Measurements from ENCODE around the gene RNF151.

The RNF151 gene

GRCh38 chr16:1978476-1979120 is 11.9 kb downstream of the RNF151 start:
- DNase-seq = no peak

GRCh38 chr16:1979271-1980029 is 12.8 kb downstream of the RNF151 start:
- DNase-seq = no peak

DNA sequence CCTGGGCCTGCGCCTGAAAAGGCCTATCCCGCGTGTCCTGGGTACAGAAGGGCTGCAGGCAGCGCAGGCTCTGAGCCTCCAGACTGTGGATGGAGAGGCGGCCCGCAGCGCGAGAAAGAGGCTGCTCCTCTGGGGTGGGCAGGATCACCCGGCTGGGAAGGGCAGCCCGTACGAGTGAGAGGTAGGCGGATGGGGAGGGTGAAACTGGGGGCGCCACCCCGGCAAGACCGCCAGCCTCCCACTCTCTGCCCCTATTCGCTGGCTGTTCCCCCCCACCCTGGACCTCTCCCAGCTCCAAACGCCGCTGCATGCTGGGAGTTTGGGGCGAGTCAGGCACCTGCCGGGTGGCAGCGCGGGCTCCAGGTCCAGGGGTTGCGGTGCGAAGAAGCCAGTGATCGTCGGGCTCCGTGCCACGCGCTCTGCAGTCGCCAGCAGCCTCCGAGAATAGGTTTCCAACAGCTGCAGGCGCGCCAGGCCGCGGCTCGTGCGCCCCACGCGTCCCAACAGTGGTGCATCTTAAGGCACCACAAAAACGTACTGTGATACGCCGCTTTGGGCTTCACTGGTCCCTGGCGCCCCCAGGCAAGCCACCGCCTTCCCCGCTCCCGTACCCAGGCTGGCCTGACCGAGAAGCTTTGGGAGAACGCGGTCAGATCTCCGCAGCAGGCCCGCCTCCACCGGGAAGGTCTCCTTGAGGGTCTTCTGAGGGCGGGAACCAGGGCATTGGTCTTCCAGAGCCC is 13.5 kb downstream of the RNF151 start:
- DNase-seq = no peak

- no peak for DNase-seq
Observed at GRCh38 chr16:1980770-1981087, 14.1 kb downstream of the RNF151 start.

GRCh38 chr16:1981398-1981836 is 14.8 kb downstream of the RNF151 start, which contains the start of gene NOXO1:
TSS of gene NOXO1 (minus strand) at chr16:1981469. CDS start at chr16:1981179, 290 bp downstream.
- no peak for DNase-seq

DNA sequence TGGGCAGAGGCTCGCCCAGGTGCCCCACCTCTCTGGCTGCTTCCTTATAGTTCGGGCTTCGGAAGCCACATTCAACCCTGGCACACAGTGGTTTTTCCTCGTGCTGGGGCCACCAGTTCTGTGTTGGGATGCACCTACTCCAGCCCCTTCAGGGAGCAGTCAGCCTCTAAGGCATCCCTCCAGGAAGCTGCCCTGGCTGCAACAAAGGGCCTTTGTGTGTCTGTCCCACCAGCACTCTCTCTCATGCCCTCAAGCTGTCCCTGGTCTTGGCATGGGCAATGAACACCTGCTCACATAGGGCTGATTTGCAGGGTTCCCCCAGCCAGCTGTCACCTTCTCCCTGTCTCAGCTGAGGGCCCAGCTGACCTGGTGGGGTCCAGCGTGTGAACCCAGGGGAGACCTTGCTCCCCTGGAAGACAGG is 15.4 kb downstream of the RNF151 start:
- no peak for DNase-seq

GRCh38 chr16:1982991-1983543 is 16.4 kb downstream of the RNF151 start:
- no peak for DNase-seq

GRCh38 chr16:1983544-1984346 is 17.1 kb downstream of the RNF151 start, which contains the start of gene GFER:
TSS of gene GFER (plus strand) at chr16:1984193. CDS start at chr16:1984219, 26 bp downstream.
- DNase-seq = no peak

- DNase-seq = no peak
Observed at GRCh38 chr16:1984347-1985225, 17.9 kb downstream of the RNF151 start.

DNA sequence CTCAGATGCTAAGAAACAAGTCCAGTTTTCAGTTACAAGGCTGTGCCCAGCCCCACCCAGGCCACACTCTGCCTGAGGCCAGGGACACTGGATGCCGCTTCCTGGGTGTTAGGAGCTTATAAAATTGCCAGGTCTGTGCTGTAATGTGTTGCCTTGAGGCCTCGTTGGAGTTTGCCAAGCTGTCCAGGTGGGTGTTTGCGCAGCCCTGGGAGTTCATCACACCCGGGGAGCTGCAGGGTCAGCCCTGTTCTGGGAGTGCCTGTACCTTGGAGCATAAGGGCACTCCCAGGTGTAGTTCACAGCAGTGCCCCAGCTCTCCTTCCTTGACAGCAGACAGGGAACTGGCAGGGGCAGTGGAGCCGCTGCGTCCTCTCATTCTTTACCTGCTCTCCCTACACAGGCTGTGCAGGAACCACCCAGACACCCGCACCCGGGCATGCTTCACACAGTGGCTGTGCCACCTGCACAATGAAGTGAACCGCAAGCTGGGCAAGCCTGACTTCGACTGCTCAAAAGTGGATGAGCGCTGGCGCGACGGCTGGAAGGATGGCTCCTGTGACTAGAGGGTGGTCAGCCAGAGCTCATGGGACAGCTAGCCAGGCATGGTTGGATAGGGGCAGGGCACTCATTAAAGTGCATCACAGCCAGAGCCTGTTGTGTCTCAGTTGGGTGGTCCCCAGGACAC is 19.0 kb downstream of the RNF151 start:
- no peak for DNase-seq

DNA sequence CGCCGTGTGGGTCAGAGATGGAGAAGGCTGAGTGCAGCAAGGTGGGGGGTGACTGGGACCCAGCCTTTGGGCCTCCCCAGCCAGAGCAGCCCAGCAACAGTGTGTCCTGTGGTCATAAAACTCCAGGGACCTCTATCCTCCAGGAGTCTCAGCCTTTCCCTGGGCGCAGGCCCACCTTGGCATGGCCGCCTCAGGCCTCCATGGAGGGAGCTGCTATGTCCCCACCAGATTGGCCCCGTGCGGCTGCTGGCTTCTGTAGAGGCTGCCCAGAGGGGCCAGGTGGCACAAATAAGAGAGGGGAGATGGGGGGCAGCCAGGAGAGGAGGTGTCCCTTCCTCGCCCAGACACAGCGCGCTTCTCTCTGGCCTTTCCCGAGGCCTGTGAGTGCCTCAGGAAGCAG is 20.5 kb downstream of the RNF151 start:
- no peak for DNase-seq

DNA sequence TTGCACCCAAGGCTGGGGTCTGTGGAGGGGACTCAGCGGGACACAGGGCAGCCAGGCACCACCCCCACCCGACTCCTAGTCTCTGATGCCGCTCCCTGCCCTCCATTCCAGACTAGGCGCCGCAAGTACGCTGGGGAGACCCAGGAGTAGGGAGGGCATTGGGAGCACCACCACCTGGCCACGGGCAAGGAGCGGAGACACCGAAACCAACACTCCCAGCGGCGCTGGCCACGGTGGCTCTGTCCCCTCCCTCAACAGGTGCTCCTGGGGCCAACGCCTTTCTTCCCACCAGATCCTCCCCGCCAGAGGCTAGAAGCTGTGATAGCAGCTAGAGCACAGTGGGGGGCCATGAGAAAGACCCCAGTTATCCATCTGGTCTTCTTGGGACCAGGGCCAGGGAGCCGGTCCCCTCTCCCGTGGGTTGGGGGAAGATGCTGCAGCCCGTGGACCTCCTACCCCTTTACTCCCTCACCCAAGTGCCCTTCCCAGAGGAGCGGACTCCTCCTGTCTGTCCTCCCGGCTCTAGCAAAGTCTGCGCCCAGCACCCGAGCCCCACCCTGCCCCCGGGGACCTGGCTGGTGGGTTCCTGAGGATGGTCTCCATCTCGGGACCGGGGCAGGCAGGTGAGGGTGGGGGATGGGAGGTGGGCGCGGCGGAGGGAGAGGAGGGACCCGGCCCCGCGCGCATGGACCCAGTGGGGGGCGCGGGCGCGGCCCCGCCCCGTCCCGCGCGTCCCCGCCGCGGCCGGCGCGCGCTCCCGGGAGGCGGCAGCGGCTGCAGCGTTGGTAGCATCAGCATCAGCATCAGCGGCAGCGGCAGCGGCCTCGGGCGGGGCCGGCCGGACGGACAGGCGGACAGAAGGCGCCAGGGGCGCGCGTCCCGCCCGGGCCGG is 22.8 kb downstream of the RNF151 start, which contains the start of gene SYNGR3:
SYNGR3 (plus strand) TSS at position 762 of the 892 bp plus-strand sequence. CDS start 133 bp downstream, outside the sequence.
- no peak for DNase-seq

DNA sequence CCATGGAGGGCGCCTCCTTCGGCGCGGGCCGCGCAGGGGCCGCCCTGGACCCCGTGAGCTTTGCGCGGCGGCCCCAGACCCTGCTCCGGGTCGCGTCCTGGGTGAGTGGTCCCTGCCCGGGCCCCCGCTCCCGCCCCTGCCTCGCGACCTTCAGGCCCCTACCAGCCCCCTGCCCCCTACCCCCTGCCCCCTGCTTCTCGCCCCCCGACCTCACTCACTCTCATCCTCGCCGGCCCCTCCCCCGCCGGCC is 23.4 kb downstream of the RNF151 start:
- DNase-seq = no peak

DNA sequence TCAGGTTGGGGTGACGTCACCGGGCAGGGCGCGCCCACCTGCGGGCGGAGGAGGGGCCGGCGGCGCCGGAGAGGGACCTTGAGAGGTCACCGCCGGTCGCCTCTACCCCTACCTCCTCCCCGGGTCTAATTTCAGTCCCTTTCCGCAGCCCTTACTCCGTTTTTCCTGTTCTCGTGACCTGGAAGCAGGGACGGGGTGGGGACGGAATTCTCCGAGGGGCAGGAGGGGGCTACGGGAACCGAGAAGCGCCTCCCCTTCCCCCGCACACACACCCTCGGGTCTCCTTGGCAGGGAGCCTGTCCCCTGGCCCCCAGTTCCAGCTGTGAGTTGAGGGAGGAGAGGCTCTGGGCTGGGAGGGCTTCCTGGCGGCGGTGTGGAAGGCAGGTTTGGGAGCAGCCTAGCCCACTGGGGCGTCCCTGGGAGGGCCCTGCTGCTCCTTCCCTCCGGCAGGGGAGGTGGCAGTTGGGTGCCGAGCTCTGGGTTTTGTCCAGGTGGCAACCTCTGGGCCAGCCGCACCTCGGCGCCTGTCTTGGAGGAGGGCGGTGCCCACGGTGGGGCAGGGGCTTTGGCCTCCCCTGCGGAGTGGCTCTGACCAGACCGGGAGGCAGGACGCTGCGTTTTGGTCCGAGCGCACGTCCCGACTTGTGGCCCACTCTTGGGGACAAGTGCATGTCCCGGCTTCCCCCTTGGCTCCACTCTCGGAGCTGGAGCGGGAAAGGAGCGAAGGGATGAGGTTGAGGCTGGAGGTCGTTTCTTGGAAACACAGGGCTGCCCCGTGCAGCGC is 23.9 kb downstream of the RNF151 start:
- no peak for DNase-seq

DNA sequence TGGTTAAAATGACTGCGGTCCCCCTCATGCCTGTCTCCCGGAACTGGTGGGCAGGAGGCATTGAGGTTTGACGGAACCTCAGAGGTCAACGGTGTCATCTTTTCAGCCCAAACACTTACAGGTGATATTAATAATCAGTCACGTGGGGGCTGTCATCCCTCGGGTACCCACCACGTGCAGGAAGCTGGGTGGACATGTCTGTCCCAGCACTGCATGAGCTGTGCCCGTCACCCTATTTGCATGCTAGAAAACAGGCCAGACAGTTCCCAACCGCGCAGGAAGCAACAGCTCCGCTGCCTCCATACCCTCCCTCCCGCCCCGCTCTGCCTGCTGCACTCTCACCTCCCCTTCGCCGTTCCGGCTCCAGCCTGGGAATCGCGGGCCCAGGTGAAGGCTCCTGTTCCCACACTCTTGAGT is 24.5 kb downstream of the RNF151 start:
- DNase-seq = no peak

DNA sequence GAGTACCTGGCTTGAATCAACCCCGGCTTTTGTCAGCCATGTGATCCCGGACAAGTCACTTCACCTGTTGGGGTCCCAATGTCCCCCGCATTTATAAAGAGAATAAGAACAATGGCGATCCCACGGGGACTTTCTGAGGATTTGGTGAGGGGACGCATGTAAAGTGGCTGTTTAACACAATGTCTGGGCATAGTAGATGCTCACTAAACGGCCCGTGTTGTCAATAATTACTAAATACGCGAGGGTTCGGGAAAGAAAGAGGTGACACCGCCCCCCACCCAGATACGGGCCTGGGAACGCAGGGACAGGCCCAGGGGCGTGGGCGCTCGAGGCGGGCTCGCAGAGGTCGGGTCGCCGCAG is 24.9 kb downstream of the RNF151 start:
- no peak for DNase-seq

DNA sequence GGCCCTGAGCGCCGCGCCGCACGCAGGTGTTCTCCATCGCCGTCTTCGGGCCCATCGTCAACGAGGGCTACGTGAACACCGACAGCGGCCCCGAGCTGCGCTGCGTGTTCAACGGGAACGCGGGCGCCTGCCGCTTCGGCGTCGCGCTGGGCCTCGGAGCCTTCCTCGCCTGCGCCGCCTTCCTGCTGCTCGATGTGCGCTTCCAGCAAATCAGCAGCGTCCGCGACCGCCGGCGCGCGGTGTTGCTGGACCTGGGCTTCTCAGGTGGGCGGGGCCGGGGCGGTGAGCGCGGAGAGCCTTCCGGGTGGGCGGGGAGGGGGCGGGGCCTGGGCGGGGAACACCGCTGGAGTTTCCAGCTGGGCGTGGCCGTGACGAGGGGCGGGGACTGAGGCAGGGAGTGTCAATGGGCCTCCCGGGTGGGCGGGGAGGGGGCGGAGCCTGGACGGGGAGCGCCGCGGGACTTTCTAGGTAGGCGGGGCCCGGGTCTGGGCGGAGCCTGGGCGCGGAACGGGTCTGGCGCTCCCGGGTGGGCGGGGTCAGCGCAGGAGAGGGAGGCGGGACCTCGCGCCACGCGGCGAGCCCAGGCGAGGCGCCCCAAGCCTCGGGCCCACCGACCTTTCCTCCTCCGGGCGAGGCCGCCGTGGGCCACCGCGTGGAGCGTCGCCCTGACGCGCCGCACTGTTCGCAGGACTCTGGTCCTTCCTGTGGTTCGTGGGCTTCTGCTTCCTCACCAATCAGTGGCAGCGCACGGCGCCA is 25.5 kb downstream of the RNF151 start:
- no peak for DNase-seq

- DNase-seq = no peak
Observed at GRCh38 chr16:1992704-1993317, 26.2 kb downstream of the RNF151 start.

Data from NCI-H2081 treated with DMSO at 0.1 percent for 48 hours (cell line).